Measurements from ENCODE around the gene ELK3. TPM values are rescaled to one million over a fixed set of nuclear protein-coding genes. Genes with fewer than 3 reads are reported as not detected.

The ELK3 gene
- total and polyA plus RNA-seq, 2 of the 8 experiments (the other 6 are each of a cell fraction or from before 2014, with no cell fraction given) = 3.5 to 14.3 TPM

- Histone ChIP-seq H4K91ac (replicated peaks; ENCODE audit: insufficient read length, low read length) (no peak overlapping the region), H3K36me3 (ENCODE audit: control insufficient read depth in 2 of 4, insufficient read depth in 4 of 4, low read length in 3 of 4) (no peaks in the 10 kb centered on the region; a peak in 1 of 8 replicates), H3K4me2 (ENCODE audit: insufficient read depth in 1 of 2, low read depth in 2 of 2, low read length in 2 of 2) (no peak overlapping the region), H3K27me3 (replicated peaks in 1 of 4; ENCODE audit: control insufficient read depth in 3 of 4, extremely low read depth in 1 of 4, insufficient read depth in 3 of 4, low read length in 3 of 4) (no peaks in the 10 kb centered on the region), H3K56ac (replicated peaks; ENCODE audit: insufficient read length, low read depth, low read length) (no peak overlapping the region), H3K9ac (replicated peaks in 1 of 4; ENCODE audit: extremely low read depth in 1 of 4, low read depth in 3 of 4, low read length in 3 of 4) (no peak overlapping the region), H3K9me3 (ENCODE audit: insufficient read depth in 2 of 2, low read depth in 1 of 2, low read length in 1 of 2) (no peaks in the 10 kb centered on the region), H2AFZ (ENCODE audit: low read length) (no peak overlapping the region), H2BK15ac (ENCODE audit: low read length) (no peak overlapping the region), H2BK12ac (ENCODE audit: low read depth, low read length) (no peak overlapping the region), H3K23me2 (ENCODE audit: low read depth, low read length) (no peaks in the 10 kb centered on the region), H2AK5ac (ENCODE audit: low read depth, low read length) (no peak overlapping the region), H3K4me1 (replicated peaks in 1 of 4; ENCODE audit: control insufficient read depth in 3 of 4, insufficient read depth in 4 of 4, low read length in 3 of 4) (0 out of 7 replicates have a peak, but pooled peaks cover 0 to under 1% (median 0%) of the 10 kb centered on the region in 4 experiments), H2BK5ac (ENCODE audit: low read depth, low read length) (no peak overlapping the region), H4K5ac (ENCODE audit: insufficient read length, low read depth, low read length) (no peak overlapping the region), H3K14ac (ENCODE audit: insufficient read length) (no peak overlapping the region), H4K20me1 (replicated peaks in 1 of 2; ENCODE audit: control insufficient read depth in 1 of 2, insufficient read depth in 2 of 2, low read length in 2 of 2) (no peaks in the 10 kb centered on the region), H2BK20ac (ENCODE audit: low read length) (no peak overlapping the region), H4K8ac (ENCODE audit: extremely low read depth, insufficient read depth, low read length) (no peak overlapping the region), H3K79me2 (ENCODE audit: control insufficient read depth in 1 of 2, insufficient read depth in 2 of 2, low read length in 2 of 2) (no peaks in the 10 kb centered on the region), H3K27ac (ENCODE audit: low read depth, low read length) (no peak overlapping the region), H3K4ac (replicated peaks; ENCODE audit: insufficient read length, low read depth, low read length) (no peak overlapping the region), H3K23ac (ENCODE audit: insufficient read length) (no peak overlapping the region), H3K4me3 (ENCODE audit: extremely low read depth in 1 of 4, insufficient read depth in 2 of 4, low read depth in 3 of 4, low read length in 4 of 4) (no peak overlapping the region), H3K18ac (ENCODE audit: extremely low read depth, low read length) (no peak overlapping the region), H2BK120ac (replicated peaks; ENCODE audit: low read depth, low read length) (no peak overlapping the region), H3K79me1 (ENCODE audit: low read depth, low read length) (peaks cover 3% of the 10 kb centered on the region)
- TF ChIP-seq SAP30 (IDR thresholded peaks at IDR 0.05; ENCODE audit: insufficient read depth, insufficient replicate concordance, low read length) (no peak), SIX5 (IDR thresholded peaks at IDR 0.05; ENCODE audit: low read depth, low read length) (no peak), SP2 (IDR thresholded peaks at IDR 0.05; ENCODE audit: low read length) (no peak), EGR1 (IDR thresholded peaks at IDR 0.05; ENCODE audit: borderline replicate concordance, low read depth, low read length) (no peak), ATF2 (IDR thresholded peaks at IDR 0.05; ENCODE audit: low read length) (no peak), NRF1 (IDR thresholded peaks at IDR 0.05; ENCODE audit: low read depth, low read length) (no peak), JUN (IDR thresholded peaks at IDR 0.05; ENCODE audit: low read depth, low read length) (no peak), BRCA1 (IDR thresholded peaks at IDR 0.05; ENCODE audit: low read depth, low read length) (no peak), ZNF274 (IDR thresholded peaks at IDR 0.05; ENCODE audit: borderline replicate concordance, extremely low read depth, low read length) (no peak), TEAD4 (IDR thresholded peaks at IDR 0.05; ENCODE audit: low read depth, low read length) (no peak)
- FAIRE-seq (no peak), DNase-seq (ENCODE audit: low read depth in 1 of 2, low spot score in 2 of 2) (no peak)
- WGBS, 2 experiments (ENCODE audit: extremely low coverage in 1 of 2, insufficient coverage in 1 of 2, insufficient read length in 1 of 2, insufficient replicate concordance in 2 of 2, low coverage in 1 of 2, low lambda C conversion rate in 2 of 2, missing lambda C conversion rate in 1 of 2) = 83% methylated on average over 16 of the region's 16 CpGs; no CpG with 5 or more reads in 1 of the 2 experiments
- CTCF ChIA-PET (ENCODE audit: partially characterized antibody) = interaction anchor here (0.6 to 1.6 kb wide), 5 partner anchors 8 to 293 kb away, joined by 3 to 9 read pairs (median 4); no protein-coding TSS in a partner anchor
- POLR2A ChIA-PET (ENCODE audit: partially characterized antibody) = interaction anchor here (1.0 kb wide), 1 partner anchor 16 kb away, joined by 3 read pairs; no protein-coding TSS in a partner anchor
These were observed 29.4 kb downstream of the ELK3 start for GRCh38 chr12:96223411-96224218.
